Measurements from ENCODE around the gene GARIN5A.
"Not testable (repeated sequence)": the region's sequence is repeated elsewhere in the genome, so short reads cannot be mapped to it uniquely, and the experiment has no call there.

The GARIN5A gene

DNA sequence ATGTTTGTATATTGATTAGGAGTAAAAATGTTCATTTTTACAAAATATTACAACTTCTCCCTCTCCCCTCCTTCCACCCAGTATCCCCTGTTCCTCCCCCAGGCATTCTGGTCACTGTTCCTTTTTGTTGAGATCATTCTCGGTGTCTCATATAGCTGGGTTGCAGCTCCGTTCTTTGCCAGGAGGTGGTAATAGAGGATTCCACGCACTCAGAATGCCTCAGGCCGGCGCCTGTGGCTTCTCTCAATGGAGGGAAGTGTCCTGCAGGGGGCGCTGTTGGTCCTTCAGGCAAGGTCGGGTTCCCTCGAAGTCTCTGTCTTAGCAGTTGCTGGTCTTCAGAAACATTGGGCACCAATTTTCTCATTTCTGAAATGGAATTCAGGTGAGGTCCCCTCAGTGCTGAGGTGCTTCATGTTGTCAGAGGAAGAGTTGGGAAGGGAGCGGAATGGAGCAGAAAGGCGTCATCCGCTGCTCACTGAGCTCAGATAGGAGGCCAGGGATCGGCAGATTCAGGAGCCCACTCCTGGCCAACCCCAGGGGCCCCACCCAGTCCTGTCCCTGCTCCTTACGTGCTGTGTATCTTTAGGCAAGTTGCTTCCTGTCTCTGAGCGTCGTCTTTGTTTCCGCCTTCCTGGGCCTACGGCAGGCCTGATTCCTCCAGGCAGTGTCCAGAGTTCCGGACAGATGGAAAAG lies 10.3 kb upstream of the GARIN5A start:
- FAIRE-seq, result no peak

DNA sequence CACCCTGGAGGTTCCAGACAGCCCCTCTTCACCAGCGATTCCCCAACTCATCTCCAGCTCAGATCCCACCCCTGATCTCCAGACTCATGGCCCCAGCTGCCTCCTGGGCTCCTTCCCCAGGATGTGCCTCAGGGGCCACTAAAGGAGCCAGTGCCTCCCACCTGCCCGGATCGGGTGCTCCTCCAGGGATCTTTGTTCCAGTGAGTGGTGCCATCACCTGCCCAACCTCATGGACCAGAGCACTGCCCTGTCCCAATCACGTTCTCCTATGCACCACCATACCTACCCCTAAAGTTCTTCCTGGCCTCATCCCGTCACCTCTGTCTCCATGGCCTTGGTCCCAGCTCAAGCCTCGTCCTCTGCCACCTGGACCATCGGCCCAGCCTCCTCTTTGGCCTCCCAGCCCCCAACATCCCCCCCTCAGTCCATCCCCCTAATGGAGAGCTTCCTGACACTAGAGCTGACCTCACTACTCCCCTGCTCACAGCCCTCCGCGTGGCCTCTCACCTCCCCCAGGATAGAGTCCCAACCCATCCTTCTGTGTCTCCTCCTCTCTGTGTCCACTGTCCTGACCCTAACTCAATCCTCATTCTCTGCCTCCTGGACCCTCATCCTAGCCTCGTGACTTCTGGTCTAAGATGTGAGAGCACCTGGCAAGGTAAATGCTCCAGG lies 8.8 kb upstream of the GARIN5A start:
- no peak for FAIRE-seq

DNA sequence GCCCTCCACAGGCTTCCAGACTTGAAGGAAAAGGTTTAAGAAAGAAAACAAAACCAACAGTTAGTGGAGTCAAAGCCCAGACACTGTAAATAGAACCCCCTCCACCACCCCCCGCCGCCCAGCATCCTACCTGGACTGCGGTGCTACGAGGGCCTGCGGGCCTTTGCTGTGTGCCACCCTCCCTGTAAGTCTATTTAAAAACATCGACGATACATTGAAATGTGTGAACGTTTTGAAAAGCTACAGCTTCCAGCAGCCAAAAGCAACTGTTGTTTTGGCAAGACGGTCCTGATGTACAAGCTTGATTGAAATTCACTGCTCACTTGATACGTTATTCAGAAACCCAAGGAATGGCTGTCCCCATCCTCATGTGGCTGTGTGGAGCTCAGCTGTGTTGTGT lies 6.3 kb upstream of the GARIN5A start:
- FAIRE-seq, result no peak

DNA sequence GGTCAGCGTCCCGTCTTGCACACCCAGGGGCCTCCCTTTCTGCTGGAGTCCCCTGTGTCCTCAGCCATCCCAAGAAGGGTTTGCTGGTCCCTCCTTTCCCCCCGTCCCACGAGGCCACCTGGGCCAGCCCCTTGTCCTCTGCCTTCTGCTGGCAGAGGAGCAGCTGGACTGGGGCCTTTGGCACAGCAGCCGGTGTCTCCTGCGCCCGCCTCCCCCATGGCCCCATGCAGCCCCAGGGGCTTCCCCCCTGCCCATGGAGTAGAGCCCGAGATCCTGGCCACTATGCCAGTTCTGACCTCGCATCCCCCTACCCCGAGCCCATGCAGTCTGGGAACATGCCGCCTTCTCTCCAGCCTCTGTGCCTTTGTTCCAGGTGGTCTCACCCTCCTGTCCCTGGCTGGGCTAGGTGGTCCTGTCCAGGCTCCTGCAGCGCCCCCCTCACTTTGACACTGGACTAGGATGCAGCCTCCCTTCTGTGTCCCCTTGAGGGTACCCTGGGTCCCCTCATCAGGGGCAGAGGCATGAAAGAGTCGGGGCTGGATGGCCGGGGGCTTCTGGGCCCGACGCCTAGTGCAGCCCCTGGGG lies 5.7 kb upstream of the GARIN5A start:
- FAIRE-seq, result no peak

DNA sequence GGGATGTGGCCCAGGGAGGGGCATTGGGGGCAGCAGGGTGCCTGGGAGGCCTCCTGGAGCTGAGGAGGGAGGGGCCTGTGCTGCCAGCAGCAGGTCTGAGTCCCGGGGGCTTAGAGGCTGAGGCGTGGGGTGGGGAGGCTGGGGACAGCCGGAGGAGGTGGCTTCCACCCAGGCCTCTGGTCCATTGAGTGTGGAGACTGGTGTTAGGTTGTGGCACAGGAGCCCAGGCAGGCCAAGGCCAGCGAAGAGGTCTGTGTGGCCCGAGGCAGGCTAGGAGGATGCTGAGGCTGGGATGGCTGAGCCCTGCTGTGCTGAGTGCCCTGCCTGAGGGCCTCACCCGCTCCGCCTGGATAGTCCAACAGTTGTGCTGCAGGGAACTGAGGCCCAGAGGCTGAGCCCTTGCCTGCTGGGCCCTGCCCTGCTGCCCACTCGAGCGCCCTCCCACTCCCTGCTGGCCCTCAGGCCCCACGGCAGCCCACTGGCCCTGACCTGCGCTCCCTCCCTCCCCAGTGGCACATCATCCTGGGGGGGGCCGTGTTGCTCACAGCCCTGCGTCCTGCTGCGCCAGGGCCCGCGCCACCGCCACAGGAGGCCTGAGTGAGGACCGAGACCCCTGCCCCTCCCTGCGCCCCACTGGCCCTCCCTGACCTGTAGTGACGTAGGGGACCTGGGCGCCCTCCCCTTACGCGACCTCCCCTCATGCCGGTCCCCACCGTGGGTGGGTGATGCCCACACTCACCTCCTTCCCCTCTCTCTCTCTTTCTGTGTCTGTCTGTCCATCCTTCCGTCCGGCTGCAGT lies 4.9 kb upstream of the GARIN5A start:
- no peak for FAIRE-seq

DNA sequence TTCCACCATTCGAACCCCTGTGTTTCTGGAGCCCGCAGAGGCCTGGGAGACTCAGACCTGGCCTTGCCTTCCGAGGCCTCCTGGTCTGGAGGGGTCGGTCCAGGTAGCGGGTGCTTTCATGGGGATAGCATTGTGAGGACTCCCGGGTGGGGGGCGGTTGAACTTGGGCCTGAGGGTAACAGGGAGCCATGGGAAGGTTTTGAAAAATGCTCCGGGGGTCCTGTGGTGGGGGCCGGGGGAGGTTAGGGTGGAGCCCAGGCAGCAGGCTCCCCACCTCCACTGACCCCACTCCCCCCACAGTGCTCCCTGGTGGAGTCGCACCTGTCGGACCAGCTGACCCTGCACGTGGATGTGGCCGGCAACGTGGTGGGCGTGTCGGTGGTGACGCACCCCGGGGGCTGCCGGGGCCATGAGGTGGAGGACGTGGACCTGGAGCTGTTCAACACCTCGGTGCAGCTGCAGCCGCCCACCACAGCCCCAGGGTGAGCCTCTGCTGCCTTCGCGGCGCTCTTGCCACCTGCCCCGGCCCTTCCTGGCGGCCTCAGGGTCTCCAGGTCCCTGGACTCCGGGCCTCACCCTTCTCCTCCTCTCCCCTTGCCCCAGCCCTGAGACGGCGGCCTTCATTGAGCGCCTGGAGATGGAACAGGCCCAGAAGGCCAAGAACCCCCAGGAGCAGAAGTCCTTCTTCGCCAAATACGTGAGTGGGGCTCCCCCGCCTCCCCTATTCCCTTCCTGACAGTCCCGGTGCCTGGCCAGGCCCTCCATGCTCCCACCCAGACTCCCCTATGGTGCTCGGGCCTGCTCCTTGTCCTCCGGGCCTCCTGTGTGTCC lies 3.8 kb upstream of the GARIN5A start:
- FAIRE-seq, result no peak

DNA sequence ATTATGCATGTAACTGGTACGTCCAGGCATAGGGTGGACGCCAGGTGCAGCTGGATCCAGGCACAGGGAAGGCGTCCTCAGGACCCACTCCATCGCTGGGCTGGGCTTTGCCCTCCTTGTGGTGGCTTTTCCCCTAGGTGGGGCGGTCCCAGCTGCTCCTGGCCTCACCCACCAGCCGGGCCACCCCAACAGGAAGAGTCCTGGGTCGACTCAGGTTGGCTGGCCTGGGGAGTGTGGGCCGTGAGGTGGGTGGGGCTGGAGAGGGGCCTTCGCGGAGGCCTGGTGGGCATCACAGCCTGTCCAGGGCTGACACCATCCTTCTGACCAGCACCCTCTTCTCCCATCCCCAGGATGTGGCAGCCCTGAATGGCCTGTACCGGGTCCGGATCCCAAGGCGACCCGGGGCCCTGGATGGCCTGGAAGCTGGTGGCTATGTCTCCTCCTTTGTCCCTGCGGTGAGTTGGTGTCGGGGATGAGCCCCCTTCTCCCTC lies 3.2 kb upstream of the GARIN5A start:
- no peak for FAIRE-seq

DNA sequence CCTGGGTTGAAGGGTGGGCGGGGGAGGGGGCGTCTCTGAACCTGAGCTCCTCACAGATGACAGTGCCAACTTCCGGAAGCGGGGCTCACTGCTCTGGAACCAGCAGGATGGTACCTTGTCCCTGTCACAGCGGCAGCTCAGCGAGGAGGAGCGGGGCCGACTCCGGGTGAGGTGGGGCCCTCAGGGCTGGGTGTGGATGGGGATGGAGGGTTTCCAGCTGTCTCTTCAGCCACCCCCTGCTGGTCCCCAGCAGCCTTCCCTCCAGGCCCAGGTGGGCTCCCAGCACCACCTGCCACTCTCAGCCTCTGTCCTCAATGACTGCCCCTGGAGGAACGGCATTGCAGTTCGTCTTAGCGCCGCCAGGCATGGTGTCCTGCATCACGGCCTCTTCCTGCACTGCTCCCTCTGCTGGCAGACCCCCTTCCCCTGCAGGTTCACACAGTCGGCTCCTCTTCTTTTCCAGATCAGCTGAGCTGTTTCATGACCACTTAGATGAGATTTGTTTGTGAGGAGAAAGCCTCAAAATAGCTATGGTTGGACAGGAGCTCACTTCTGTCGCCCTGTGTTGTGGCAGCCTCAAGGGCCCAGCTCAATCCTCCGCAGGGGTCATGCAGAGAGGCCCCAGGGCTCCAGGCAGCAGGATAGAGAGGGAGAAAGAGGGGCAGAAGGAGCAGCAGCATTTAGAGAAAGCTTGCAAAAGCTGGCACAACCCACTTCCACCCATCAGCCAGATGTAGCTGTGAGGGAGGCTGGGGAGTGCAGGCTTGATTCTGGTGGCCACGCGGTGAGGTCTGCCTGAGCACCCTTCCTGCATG lies 2.5 kb upstream of the GARIN5A start:
- no peak for FAIRE-seq

DNA sequence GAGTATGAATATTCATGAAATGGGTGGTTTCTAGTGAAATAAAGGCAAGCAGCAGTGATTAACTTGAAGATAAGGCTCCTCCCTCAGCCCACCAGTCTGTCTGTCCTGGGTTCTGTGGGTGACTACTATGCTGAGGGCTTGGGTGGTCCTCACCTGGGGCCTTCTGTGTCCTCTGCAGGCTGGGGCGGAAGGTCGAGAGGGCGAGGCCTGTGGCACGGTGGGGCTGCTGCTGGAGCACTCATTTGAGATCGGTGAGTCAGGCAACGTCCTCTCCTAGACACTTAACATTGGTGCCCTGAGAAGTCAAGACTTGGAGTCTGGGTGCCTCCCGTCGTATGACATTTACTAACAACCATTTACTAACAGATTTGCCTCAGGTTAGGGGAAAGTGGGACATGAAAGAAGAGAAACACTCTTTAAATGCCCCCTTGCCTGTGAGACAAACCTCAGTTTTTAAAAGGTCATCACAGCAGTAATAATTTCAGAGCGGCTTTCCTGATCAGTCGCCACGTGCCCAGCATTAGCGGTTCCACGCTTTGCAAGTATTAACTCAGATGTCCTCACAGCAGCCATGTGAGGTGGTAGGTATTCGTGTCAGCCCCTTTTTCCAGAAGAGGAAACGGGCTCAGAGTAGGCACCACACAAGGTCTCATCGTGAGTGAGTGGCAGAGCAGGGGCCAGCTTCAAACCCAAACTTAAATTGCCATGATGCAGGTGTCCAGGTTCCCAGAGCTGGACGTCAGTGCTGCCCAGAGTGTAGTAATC lies 1.3 kb upstream of the GARIN5A start:
- FAIRE-seq, result no peak

DNA sequence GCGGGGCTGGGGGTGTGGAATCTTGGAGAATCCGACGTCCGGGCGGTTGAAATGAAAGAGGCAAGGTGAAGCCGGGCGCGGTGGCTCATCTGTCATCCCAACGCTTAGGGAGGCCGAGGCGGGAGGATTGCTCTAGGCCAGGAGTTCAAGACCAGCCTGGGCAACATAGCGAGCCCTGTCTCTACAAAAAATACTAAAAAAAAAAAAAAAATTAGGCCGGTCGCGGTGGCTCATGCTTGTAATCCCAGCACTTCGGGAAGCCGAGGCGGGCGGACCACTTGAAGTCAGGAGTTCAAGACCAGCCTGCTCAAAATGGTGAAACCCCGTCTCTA lies 225 bp upstream of the GARIN5A start:
- no peak for FAIRE-seq

DNA sequence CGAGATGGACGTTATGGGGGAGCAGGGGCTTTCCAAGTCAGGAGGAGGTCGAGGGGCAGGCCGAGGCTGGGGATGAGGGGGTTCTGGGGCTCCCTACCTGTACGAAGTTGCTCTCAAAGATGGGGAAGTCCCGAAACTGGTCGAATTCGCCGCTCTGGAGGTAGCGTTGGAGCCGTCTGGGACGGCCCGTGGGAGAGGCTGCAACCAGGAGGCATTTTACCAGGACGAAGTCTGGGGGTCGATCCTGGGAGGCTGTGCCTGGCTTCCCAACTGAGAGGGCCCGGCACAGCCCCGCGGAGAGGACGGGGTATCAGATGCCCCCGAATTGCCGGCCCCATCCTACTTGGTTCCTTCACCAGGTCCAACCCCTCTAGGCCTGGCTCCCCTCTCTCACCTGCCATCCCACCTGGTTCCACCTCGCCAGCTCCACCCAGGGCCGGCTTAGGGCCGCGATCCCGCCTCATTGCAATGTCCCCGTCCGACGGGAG lies 868 bp downstream of the GARIN5A start:
- no peak for FAIRE-seq

DNA sequence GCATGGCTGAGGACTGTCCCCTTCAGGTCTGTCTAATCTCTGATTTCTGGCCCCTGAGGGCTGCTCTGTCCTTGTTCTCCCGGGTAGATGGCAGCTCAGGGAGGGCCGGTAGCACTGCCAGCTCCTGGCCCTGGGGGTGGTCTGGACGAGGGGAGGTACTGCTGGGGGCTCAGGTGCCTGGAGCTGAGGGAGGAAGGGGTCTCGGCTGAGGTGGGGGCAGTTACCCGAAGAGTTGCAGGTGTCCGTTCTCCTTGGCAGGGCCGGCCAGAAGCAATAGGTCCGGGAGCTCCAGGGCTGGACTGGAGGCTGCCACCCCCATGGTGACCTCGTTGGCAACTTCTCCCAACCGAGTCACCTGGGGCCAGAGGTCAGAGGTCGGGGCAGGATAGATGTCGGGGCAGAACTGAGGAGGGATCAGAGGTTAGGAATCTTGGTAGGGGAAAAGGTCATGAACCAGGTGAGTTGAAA lies 1.5 kb downstream of the GARIN5A start:
- FAIRE-seq, result no peak

DNA sequence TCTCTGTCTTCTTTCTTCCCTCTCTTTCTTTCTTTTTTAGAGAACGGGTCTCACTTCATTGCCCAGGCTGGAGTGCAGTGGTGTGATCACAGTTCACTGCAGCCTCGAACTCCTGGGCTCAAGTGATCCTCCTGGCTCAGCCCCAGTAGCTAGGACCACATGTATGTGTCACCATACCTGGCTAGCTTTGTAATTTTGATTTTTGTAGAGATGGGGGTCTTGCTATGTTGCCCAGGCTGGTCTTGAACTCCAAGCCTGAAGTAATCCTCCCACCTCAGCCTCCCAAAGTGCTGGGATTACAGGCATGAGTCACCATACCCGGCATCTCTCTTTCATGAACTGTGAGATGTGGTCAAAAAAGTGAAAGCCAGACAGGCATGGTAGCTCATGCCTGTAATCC lies 3.3 kb downstream of the GARIN5A start:
- not testable (repeated sequence) for FAIRE-seq

DNA sequence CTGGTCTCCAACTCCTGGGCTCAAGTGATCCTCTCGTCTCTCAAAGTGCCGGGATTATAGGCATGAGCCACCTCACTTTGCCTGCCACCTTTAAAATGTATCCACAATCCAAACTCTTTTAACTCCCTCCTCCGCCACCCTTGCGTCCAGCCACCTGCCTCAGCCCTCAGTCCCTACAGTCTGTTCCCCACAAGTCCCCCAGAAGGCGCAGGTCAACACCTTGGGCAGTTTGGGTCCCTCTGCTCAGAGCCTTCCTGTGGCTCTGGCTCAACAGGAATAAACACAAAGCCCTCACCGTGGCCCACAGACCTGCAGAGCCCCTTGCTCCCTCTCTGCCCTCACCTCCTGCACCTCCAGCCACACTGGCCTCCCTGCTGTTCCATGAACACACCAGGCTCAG lies 7.8 kb downstream of the GARIN5A start:
- FAIRE-seq, result no peak

DNA sequence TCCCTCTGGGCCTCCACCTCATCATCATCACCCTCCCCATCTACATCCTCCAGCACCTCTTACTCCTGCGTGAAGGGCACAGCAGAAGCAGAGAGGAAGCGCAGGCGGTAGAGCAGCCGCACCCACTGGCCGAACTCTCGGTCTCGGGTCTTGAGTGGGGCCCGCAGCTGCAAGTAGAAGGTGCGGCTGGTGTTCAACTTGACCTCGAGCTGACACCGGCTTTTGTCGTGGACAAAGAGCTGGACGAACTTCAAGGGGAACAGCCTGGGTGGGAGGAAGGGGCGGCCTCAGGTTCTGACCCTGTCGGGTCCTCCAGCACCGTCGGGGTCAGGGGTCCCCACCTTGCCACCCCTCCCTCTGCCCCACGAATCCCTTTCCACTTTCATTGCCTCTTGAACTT lies 9.1 kb downstream of the GARIN5A start:
- FAIRE-seq, result no peak

DNA sequence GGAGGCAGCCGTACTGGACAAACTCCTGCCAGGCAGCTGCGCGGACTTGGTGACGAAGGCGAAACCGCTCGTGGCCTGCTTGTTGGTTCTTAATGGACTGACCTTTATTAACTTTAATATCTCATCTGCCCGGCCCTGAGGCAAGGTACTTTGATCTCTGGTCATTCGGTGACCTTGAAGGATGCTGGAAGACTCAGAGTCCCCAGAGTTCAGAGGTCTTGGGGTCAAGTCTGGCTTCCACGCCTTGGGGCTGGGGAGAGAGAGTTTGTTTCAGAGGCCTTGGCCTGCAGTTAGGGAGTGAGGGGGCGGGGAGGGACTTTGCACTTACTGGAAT lies 10.0 kb downstream of the GARIN5A start:
- no peak for FAIRE-seq

DNA sequence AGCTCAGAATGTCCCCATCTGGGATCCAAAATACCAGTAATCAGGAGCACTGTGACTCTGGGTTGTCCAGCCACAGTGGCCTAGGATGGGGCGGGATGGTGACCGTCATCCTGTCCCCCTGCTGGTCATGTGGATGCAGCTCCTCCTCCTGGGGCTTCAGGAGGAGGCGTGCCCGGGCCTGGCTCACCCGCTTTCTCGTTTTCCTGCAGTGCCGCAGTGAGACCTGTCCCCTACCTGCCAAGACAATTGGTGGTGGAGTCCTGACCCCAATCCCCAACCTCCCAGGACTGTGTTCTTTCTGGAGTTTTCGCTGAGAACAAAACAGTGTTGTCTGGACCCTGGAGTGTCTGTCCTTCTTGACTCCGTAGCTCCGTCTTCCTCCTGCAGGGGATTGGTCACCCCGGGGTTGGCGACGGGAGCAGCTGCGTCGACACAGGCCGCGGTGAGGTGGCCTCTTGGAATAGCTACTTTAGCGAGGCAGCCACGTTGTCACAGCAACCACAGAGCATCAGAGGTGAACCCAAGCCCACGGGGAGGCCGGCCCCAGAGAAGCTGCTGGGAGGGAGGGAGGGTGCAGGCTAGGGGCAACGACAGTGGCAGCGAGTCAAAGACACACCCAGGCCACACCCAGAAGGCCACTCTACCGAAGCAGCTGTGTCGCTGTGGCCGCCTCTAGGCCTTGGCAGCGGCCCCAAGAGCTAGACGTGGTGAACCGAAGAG lies 10.5 kb downstream of the GARIN5A start:
- FAIRE-seq, result no peak

DNA sequence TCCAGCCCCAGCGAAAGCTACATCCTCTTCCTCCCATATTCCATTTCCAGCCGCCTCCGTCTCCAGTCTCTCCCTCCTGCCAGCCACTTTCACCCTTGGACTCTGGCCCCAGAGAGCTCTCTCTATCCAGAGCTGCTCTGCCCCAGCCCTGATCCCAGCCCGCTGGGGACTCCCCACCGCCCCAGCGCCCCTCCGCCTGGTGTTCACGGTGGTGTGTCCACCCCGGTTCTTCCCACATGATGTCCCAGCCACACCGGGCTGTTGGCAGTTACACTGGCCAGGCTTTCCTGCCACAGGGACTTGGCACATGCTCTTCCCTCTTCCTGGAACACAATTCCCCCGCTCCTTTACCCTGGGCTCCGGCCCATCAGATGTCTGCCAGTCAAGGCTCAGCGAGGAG lies 11.6 kb downstream of the GARIN5A start:
- FAIRE-seq, result no peak

DNA sequence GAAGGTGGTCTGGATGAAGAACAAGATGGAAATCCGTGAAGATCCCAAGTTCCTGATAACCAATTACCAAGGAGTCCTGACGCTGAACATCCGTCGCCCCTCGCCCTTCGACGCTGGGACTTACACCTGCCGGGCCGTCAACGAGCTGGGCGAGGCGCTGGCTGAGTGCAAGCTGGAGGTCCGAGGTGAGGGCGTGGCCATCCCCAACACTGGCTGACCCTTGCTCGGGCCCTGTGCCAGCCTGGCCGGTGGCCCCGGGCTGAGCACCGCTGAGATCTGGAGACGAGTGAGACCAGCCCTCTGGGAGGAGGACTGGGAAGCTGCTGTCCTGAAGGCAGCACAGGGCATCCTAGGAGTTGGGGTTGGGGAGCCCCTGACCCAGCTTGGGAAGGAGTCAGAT lies 12.3 kb downstream of the GARIN5A start:
- FAIRE-seq, result no peak

DNA sequence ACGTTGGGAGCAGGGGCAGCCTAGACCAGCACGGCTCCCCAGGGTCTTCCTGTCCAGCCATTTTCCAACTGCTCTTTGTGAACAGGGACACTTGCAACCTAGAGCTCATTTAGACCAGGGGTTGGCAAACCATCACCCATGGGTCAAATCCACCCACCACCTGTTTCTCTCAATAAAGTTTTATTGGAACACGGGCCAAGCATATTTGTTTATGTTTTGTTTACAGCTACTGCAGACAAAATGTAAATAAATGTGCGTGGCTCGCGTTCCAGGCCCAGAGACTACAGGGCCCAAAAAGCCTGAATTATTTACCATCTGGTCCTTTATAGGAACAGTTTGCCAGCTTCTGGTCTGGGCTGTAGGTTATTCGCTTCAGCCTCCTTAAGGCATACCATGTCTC lies 13.7 kb downstream of the GARIN5A start:
- no peak for FAIRE-seq

Data from endometrium (tissue), 2 donors.